ENCODE results near the gene ACSL3.

ACSL3 gene

GRCh38 chr2:222944552-222944951 lies 83.7 kb downstream of the ACSL3 start:
- Histone ChIP-seq H3K27me3 (ENCODE audit: insufficient read depth, low read depth, severe bottlenecking) (no peaks in the 10 kb centered on the region), H3K4me3 (ENCODE audit: low read depth, low read length) (no peak overlapping the region), H3K27ac (no peak overlapping the region), H3K9me3 (ENCODE audit: severe bottlenecking) (no peaks in the 10 kb centered on the region), H3K36me3 (peaks cover 12% of the 10 kb centered on the region)
- TF ChIP-seq, protein P1, sequence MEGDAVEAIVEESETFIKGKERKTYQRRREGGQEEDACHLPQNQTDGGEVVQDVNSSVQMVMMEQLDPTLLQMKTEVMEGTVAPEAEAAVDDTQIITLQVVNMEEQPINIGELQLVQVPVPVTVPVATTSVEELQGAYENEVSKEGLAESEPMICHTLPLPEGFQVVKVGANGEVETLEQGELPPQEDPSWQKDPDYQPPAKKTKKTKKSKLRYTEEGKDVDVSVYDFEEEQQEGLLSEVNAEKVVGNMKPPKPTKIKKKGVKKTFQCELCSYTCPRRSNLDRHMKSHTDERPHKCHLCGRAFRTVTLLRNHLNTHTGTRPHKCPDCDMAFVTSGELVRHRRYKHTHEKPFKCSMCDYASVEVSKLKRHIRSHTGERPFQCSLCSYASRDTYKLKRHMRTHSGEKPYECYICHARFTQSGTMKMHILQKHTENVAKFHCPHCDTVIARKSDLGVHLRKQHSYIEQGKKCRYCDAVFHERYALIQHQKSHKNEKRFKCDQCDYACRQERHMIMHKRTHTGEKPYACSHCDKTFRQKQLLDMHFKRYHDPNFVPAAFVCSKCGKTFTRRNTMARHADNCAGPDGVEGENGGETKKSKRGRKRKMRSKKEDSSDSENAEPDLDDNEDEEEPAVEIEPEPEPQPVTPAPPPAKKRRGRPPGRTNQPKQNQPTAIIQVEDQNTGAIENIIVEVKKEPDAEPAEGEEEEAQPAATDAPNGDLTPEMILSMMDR (IDR thresholded peaks at IDR 0.05; ENCODE audit: low read depth, low read length) = no peak
- DNase-seq = no peak

DNA sequence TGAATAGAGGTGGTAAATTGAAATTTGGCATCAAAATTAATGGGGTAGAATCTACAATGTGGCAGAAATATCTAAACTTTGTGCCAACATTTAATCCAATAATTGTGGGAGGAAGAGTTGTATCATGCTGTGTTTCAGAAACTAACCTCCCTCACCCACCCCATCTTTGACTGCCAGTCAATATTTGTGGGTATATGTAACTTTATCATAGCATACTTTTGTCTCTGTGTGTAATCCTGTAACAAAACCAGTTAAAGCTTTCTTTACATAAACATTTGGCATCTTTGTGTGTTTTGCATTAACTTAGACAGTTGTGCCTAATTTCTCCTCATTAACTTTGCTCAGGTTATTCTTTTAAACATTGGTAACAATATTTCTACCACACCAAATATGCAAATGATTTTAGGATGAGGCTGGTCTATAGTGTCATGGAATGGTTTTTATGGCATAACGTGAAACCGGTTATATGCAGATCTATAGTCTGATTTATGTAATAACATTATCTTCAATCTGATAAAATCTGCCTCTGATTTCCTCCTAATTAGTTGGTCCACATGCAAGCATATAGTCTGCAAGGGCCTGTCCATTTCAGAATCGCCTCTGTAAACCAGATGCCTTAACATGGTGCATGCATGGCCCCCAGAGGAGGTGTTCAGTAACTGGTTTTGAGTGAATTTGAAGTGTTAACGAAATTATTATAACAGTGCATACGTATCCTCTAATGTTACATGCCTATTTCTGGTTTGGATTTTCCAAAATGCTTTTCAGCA lies 84.3 kb downstream of the ACSL3 start:
- Histone ChIP-seq H3K36me3 (peaks cover 8% of the 10 kb centered on the region; the same call in 1 of the 2 replicates), H3K9me3 (ENCODE audit: severe bottlenecking) (no peaks in the 10 kb centered on the region), H3K27ac (no peak overlapping the region), H3K4me3 (ENCODE audit: low read depth, low read length) (no peak overlapping the region), H3K27me3 (ENCODE audit: insufficient read depth, low read depth, severe bottlenecking) (no peaks in the 10 kb centered on the region)
- no peak for DNase-seq
- TF ChIP-seq, protein P1 (IDR thresholded peaks at IDR 0.05; ENCODE audit: low read depth, low read length) = no peak

DNA sequence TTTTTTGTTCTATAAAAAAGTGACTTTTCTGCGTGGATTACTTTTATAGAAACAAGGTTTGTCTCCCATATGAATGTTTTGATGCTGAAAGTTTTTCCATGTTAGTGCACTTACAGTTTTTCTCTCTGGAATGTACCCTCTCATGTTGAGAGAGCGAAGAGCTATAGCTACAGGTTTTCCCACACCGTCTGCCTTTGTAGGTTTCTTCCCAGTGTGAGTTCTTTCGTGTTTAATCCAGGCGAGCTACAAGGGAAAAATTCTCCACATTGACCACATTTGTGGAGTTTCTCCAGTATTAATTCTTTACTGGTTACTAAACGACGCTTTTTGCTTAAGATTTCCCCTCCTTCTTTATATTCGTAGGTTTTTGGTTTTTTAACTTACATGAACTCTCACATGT lies 85.1 kb downstream of the ACSL3 start:
- no peak overlapping the region for H3K4me3 ChIP-seq (ENCODE audit: low read depth, low read length)
- TF ChIP-seq, protein P1 (IDR thresholded peaks at IDR 0.05; ENCODE audit: low read depth, low read length) = no peak
- H3K36me3 ChIP-seq = peaks cover 8% of the 10 kb centered on the region; the same call in 1 of the 2 replicates
- no peak overlapping the region for H3K27ac ChIP-seq
- no peaks in the 10 kb centered on the region for H3K27me3 ChIP-seq (ENCODE audit: insufficient read depth, low read depth, severe bottlenecking)
- no peak for DNase-seq
- no peaks in the 10 kb centered on the region for H3K9me3 ChIP-seq (ENCODE audit: severe bottlenecking)

GRCh38 chr2:222946700-222947287 lies 86.0 kb downstream of the ACSL3 start:
- Histone ChIP-seq H3K27me3 (ENCODE audit: insufficient read depth, low read depth, severe bottlenecking) (no peaks in the 10 kb centered on the region), H3K27ac (no peak overlapping the region), H3K9me3 (ENCODE audit: severe bottlenecking) (no peaks in the 10 kb centered on the region), H3K36me3 (peaks cover 5% of the 10 kb centered on the region; the same call in 1 of the 2 replicates), H3K4me3 (ENCODE audit: low read depth, low read length) (no peak overlapping the region)
- TF ChIP-seq, protein P1 (IDR thresholded peaks at IDR 0.05; ENCODE audit: low read depth, low read length) = no peak
- DNase-seq = no peak

- Histone ChIP-seq H3K36me3 (no peaks in the 10 kb centered on the region), H3K9me3 (ENCODE audit: severe bottlenecking) (no peaks in the 10 kb centered on the region), H3K4me3 (ENCODE audit: low read depth, low read length) (no peak overlapping the region), H3K27me3 (ENCODE audit: insufficient read depth, low read depth, severe bottlenecking) (no peaks in the 10 kb centered on the region), H3K27ac (no peak overlapping the region)
- TF ChIP-seq, protein P1 (IDR thresholded peaks at IDR 0.05; ENCODE audit: low read depth, low read length) = no peak
- DNase-seq = no peak
Observed at GRCh38 chr2:222949073-222949472, 88.2 kb downstream of the ACSL3 start.

All from WERI-Rb-1 (cell line).